B cell (primary cell): ENCODE measurements around the gene SEZ6L.

ENCODE experiments used
- EZH2 ChIP-seq: IDR thresholded peaks from 2 replicates; pipeline ENCODE4 v1.6.1; 2012; ENCODE audit warnings: borderline replicate concordance, low read depth, mild to moderate bottlenecking, moderate library complexity, low read length; ENCODE audit not compliant: insufficient read depth, poor library complexity, severe bottlenecking
- TF ChIP-seq, protein P1 (sequence below): fragments of 200-600 bp; IDR thresholded peaks from one replicate; pipeline ENCODE4 v1.8.0; 2022; ENCODE audit warnings: antibody characterized with exemption, mild to moderate bottlenecking

DNA sequence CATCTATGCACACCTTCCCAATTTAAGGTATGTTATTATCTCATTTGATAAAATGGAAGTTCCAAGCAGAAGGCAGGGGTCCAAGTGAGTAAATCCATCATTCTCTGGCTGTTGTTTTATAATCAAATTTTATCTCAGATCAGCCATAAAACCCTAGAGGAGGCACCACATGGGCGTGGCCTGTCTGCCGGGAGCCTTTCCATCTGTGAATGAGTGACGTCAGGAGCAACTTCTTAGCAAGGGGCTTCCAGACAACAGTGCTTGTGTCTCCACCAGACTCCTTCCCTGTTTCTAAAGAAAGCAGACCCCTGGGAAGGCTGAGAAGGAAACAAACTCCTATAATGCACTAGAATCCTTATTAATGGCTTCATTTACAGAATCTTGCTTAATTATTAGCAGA lies 13.5 kb downstream of the SEZ6L start:
- TF ChIP-seq, protein P1, sequence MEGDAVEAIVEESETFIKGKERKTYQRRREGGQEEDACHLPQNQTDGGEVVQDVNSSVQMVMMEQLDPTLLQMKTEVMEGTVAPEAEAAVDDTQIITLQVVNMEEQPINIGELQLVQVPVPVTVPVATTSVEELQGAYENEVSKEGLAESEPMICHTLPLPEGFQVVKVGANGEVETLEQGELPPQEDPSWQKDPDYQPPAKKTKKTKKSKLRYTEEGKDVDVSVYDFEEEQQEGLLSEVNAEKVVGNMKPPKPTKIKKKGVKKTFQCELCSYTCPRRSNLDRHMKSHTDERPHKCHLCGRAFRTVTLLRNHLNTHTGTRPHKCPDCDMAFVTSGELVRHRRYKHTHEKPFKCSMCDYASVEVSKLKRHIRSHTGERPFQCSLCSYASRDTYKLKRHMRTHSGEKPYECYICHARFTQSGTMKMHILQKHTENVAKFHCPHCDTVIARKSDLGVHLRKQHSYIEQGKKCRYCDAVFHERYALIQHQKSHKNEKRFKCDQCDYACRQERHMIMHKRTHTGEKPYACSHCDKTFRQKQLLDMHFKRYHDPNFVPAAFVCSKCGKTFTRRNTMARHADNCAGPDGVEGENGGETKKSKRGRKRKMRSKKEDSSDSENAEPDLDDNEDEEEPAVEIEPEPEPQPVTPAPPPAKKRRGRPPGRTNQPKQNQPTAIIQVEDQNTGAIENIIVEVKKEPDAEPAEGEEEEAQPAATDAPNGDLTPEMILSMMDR, result no peak
- TF ChIP-seq EZH2, result no peak
